HepG2 (cell line): ENCODE data around the gene PRXL2B. TPM values are rescaled to one million over a fixed set of nuclear protein-coding genes. Genes with fewer than 3 reads are reported as not detected.

ENCODE experiments used
- CREB3 ChIP-seq: sonication (generic); formaldehyde crosslinking; IDR thresholded peaks from 2 replicates; pipeline ENCODE4 v1.5.0; 2020; ENCODE audit warnings: missing genetic modification reagents
- FOSL2 ChIP-seq: sonication (generic); formaldehyde crosslinking; IDR thresholded peaks from 2 replicates; pipeline ENCODE4 v1.4.0; 2020; ENCODE audit warnings: missing genetic modification reagents
- JARID2 ChIP-seq: sonication (generic); formaldehyde crosslinking; IDR thresholded peaks from 2 replicates; pipeline ENCODE4 v1.8.1; 2023; ENCODE audit warnings: missing genetic modification reagents, inconsistent platforms; ENCODE audit not compliant: insufficient replicate concordance
- PPARG ChIP-seq: conservative IDR thresholded peaks from 2 replicates; pipeline ENCODE4 v1.6.1; 2016; ENCODE audit warnings: missing biosample characterization, missing genetic modification reagents
- ZBTB42 ChIP-seq: sonication (generic); formaldehyde crosslinking; IDR thresholded peaks from 2 replicates; pipeline ENCODE4 v1.5.0; 2020; ENCODE audit warnings: mild to moderate bottlenecking, missing genetic modification reagents
- ZFP36 ChIP-seq: fragments of 150-350 bp; IDR thresholded peaks from 2 replicates; pipeline ENCODE4 v1.6.1; 2018; ENCODE audit warnings: borderline replicate concordance, low read length, low read depth; ENCODE audit not compliant: partially characterized antibody
- ZNF432 ChIP-seq: sonication (generic); formaldehyde crosslinking; IDR thresholded peaks from 2 replicates; pipeline ENCODE4 v1.5.0; 2020; ENCODE audit warnings: missing genetic modification reagents, mild to moderate bottlenecking, borderline replicate concordance
- ZNF672 ChIP-seq: sonication (generic); formaldehyde crosslinking; IDR thresholded peaks from 2 replicates; pipeline ENCODE4 v1.8.1; 2022; ENCODE audit warnings: missing genetic modification reagents
- polyA plus RNA-seq, 8 experiments: library from polyadenylated mRNA; depleted of rRNA in 3 of 8; stranded (reverse) in 7 of 8; unstranded in 1 of 8; fragments of >200 nt; fragmentation: Illumina TruSeq in 4 of 8; extraction: Trizol in 4 of 8; gene quantifications; 2 replicates each; pipeline versions ENCODE4 v1.2.1 to v1.2.3, GENCODE V29; 2011 to 2016; ENCODE audit warnings: low read depth in 4 of 8, missing spikeins in 1 of 8, mixed read lengths in 1 of 8; ENCODE audit not compliant: insufficient read depth in 1 of 8
- total RNA-seq, 5 experiments: library from RNA; depleted of rRNA; stranded (reverse); fragments of >200 nt; fragmentation: Illumina TruSeq; extraction: Trizol; gene quantifications; 2 replicates each; pipeline ENCODE4 v1.2.3, GENCODE V29; 2016; ENCODE audit warnings: low read depth in 1 of 5
- TF ChIP-seq, protein P1 (sequence below): sonication (generic); formaldehyde crosslinking; IDR thresholded peaks from 2 replicates; pipeline ENCODE4 v1.5.0; 2020; ENCODE audit warnings: mild to moderate bottlenecking, missing genetic modification reagents, moderate library complexity

PRXL2B gene
- total and polyA plus RNA-seq, 2 of the 13 experiments (the other 11 are each of a cell fraction or from before 2014, with no cell fraction given), result 16.8 to 22.1 TPM

DNA sequence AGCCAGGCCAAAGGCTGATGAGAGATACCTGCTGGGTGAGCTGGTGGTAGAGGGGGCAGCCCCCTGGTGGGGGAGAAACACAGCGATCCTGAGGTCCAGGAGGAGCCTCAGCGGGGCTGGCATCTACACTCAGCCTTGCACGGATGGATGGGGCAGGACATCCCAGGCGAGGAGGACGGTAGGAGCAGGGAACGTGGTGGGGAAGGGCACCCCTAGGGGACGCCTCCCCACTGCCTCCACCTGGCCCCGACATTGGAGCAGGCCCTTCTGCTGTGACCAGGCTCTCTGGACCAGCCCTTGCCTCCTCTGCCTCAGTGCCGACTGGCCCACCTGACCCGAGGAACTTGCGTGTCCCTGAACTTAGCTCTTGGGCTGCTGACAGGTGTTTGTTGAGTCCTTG lies 52.6 kb downstream of the PRXL2B start (continued):
- TF ChIP-seq ZBTB42 (CRISPR knock-in tag), result no peak
- no peak for TF ChIP-seq JARID2 (CRISPR knock-in tag)
- no peak for TF ChIP-seq FOSL2 (CRISPR knock-in tag)
- TF ChIP-seq CREB3, result no peak
- TF ChIP-seq, protein P1, sequence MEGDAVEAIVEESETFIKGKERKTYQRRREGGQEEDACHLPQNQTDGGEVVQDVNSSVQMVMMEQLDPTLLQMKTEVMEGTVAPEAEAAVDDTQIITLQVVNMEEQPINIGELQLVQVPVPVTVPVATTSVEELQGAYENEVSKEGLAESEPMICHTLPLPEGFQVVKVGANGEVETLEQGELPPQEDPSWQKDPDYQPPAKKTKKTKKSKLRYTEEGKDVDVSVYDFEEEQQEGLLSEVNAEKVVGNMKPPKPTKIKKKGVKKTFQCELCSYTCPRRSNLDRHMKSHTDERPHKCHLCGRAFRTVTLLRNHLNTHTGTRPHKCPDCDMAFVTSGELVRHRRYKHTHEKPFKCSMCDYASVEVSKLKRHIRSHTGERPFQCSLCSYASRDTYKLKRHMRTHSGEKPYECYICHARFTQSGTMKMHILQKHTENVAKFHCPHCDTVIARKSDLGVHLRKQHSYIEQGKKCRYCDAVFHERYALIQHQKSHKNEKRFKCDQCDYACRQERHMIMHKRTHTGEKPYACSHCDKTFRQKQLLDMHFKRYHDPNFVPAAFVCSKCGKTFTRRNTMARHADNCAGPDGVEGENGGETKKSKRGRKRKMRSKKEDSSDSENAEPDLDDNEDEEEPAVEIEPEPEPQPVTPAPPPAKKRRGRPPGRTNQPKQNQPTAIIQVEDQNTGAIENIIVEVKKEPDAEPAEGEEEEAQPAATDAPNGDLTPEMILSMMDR (CRISPR knock-in tag), result 0 out of 2 replicates have a peak, but pooled peaks have one; percentile 32
- no peak for TF ChIP-seq ZFP36
- no peak for TF ChIP-seq PPARG (CRISPR knock-in tag)
- no peak for TF ChIP-seq ZNF672 (CRISPR knock-in tag)
- TF ChIP-seq ZNF432 (CRISPR knock-in tag), result no peak
